GM18861 (cell line): ENCODE data around the gene NTN1.
A peak's percentile ranks its signal among the peaks of the same experiment; 100 is the strongest.
"Not testable (repeated sequence)": the region's sequence is repeated elsewhere in the genome, so short reads cannot be mapped to it uniquely, and the experiment has no call there.

Experiments used
- ATAC-seq: cut with Tn5 transposase; IDR thresholded peaks from one replicate; pipeline ENCODE4 v1.9.1; 2021; ENCODE audit not compliant: unreplicated experiment

Gene NTN1

GRCh38 chr17:9021158-9021991 is at the start of gene NTN1:
NTN1 (plus strand) TSS chr17:9021510; CDS start chr17:9022374, 864 bp downstream.
- ATAC-seq, result no peak

- no peak for ATAC-seq
Observed at GRCh38 chr17:8975091-8975725, 46.1 kb upstream of the NTN1 start.

GRCh38 chr17:8976638-8977037 is 44.7 kb upstream of the NTN1 start:
- ATAC-seq, result no peak

- ATAC-seq, result no peak
Observed at GRCh38 chr17:8979715-8980114, 41.6 kb upstream of the NTN1 start.

GRCh38 chr17:8981443-8981842 is 39.9 kb upstream of the NTN1 start:
- ATAC-seq, result no peak

- ATAC-seq, result not testable (repeated sequence)
Observed at GRCh38 chr17:8984225-8984624, 37.1 kb upstream of the NTN1 start.

- no peak for ATAC-seq
Observed at GRCh38 chr17:8985054-8985701, 36.1 kb upstream of the NTN1 start.

- no peak for ATAC-seq
Observed at GRCh38 chr17:8986295-8986694, 35.0 kb upstream of the NTN1 start.

GRCh38 chr17:8988263-8988935 is 32.9 kb upstream of the NTN1 start:
- ATAC-seq, result not testable (repeated sequence)

GRCh38 chr17:8991514-8992285 is 29.6 kb upstream of the NTN1 start:
- no peak for ATAC-seq

- ATAC-seq, result no peak
Observed at GRCh38 chr17:8994319-8994718, 27.0 kb upstream of the NTN1 start.

- ATAC-seq, result no peak
Observed at GRCh38 chr17:8995711-8996110, 25.6 kb upstream of the NTN1 start.

- peak; percentile 49 for ATAC-seq
Observed at GRCh38 chr17:8997994-8998628, 23.2 kb upstream of the NTN1 start.

GRCh38 chr17:9001559-9001958 is 19.8 kb upstream of the NTN1 start:
- no peak for ATAC-seq

GRCh38 chr17:9002227-9002605 is 19.1 kb upstream of the NTN1 start:
- no peak for ATAC-seq

- ATAC-seq, result no peak
Observed at GRCh38 chr17:9002606-9003354, 18.5 kb upstream of the NTN1 start.

- ATAC-seq, result no peak
Observed at GRCh38 chr17:9003355-9004131, 17.8 kb upstream of the NTN1 start.

- ATAC-seq, result no peak
Observed at GRCh38 chr17:9004132-9004960, 17.0 kb upstream of the NTN1 start.
